A549 (cell line): ENCODE results near the gene TBRG4. TPM values are rescaled to one million over a fixed set of nuclear protein-coding genes. Genes with fewer than 3 reads are reported as not detected.

Experiments
- ATAC-seq, 2 experiments: fragments of 200-7000 bp in 1 of 2; fragments of >200 bp in 1 of 2; cut with Nextera tagmentation in 1 of 2; cut with Tn5 transposase in 1 of 2; 3 replicates each; pipeline versions ENCODE4 v1.8.0 to v1.9.1; 2018 to 2020; ENCODE audit warnings: mild to moderate bottlenecking in 1 of 2, moderate library complexity in 1 of 2
- CTCF ChIA-PET: fragments of 300-600 bp; sonication (Branson Sonifier 250); formaldehyde crosslinking; extraction: SDS; loops from one replicate; lab custom pipeline; 2021; ENCODE audit warnings: antibody characterized with exemption, inconsistent platforms; lab: Yijun Ruan, JAX
- POLR2A ChIA-PET: fragments of 350-600 bp; formaldehyde crosslinking; extraction: SDS; loops from one replicate; lab custom pipeline; 2021; ENCODE audit warnings: antibody characterized with exemption, inconsistent platforms; lab: Yijun Ruan, JAX
- DNase-seq, 2 experiments: peaks; one replicate each; pipeline versions ENCODE4 v3.0.0 to v3.0.0-alpha.2; 2011 to 2016; ENCODE audit warnings: low read depth in 1 of 2, low spot score in 1 of 2
- FAIRE-seq: peaks from 2 replicates; lab custom pipeline; 2011; peaks lifted over from hg19 to GRCh38; lab: Jason Lieb, UNC
- H3K27ac ChIP-seq, 2 experiments: fragments of >200 bp; sonication (Bioruptor Twin); formaldehyde crosslinking; 3 replicates each; pipeline ENCODE4 v1.5.1; 2016 to 2017
- H3K4me1 ChIP-seq: fragments of >200 bp; sonication (Bioruptor Twin); formaldehyde crosslinking; 3 replicates; pipeline ENCODE4 v1.6.1; 2016
- H3K4me2 ChIP-seq: fragments of >200 bp; sonication (Bioruptor Twin); formaldehyde crosslinking; 3 replicates; pipeline ENCODE4 v1.6.1; 2016
- H3K4me3 ChIP-seq: fragments of >200 bp; sonication (Bioruptor Twin); formaldehyde crosslinking; 3 replicates; pipeline ENCODE4 v1.5.1; 2016
- H3K9me3 ChIP-seq: fragments of >200 bp; sonication (Bioruptor Twin); formaldehyde crosslinking; 3 replicates; pipeline ENCODE4 v1.6.1; 2016
- BHLHE40 ChIP-seq: IDR thresholded peaks from 2 replicates; pipeline ENCODE4 v1.6.1; 2012; ENCODE audit warnings: low read depth, low read length, inconsistent platforms
- EHF ChIP-seq: fragments of 250-450 bp; sonication (Bioruptor Pico); IDR thresholded peaks from 2 replicates; pipeline ENCODE4 v1.5.0; 2020; ENCODE audit warnings: mild to moderate bottlenecking
- GATA3 ChIP-seq: IDR thresholded peaks from 2 replicates; pipeline ENCODE4 v1.6.1; 2012; ENCODE audit warnings: borderline replicate concordance
- HDAC2 ChIP-seq: fragments of 200-600 bp; sonication (generic); IDR thresholded peaks from 2 replicates; pipeline ENCODE4 v1.6.1; 2016
- HEYL ChIP-seq: fragments of 250-450 bp; sonication (Bioruptor Pico); IDR thresholded peaks from 2 replicates; pipeline ENCODE4 v1.8.0; 2021; ENCODE audit warnings: mild to moderate bottlenecking, moderate library complexity
- JUN ChIP-seq, 2 experiments: fragments of >200 bp; sonication (Bioruptor Twin); formaldehyde crosslinking; IDR thresholded peaks; 2 replicates in 1 of 2; 3 replicates in 1 of 2; pipeline ENCODE4 v1.6.1; 2016 to 2017
- KDM1A ChIP-seq: fragments of 200-600 bp; sonication (generic); IDR thresholded peaks from 2 replicates; pipeline ENCODE4 v1.6.1; 2016; ENCODE audit warnings: low read depth, mild to moderate bottlenecking
- MYC ChIP-seq: IDR thresholded peaks from 2 replicates; pipeline ENCODE4 v1.6.1; 2012; ENCODE audit warnings: mild to moderate bottlenecking, inconsistent platforms, low read length, improper control_type of control experiment, borderline replicate concordance
- NR3C1 ChIP-seq: fragments of >200 bp; sonication (Bioruptor Twin); formaldehyde crosslinking; IDR thresholded peaks from 3 replicates; pipeline ENCODE4 v1.6.1; 2017
- RAD21 ChIP-seq, 2 experiments: fragments of >200 bp in 1 of 2; sonication (Bioruptor Twin) in 1 of 2; formaldehyde crosslinking in 1 of 2; IDR thresholded peaks in 1 of 2; conservative IDR thresholded peaks in 1 of 2; 2 replicates in 1 of 2; 3 replicates in 1 of 2; pipeline ENCODE4 v1.6.1; 2012 to 2018; ENCODE audit warnings: inconsistent platforms in 1 of 2
- ZNF302 ChIP-seq: fragments of 250-450 bp; sonication (Bioruptor Pico); IDR thresholded peaks from 2 replicates; pipeline ENCODE4 v1.9.0; 2021; ENCODE audit warnings: inconsistent platforms, mild to moderate bottlenecking, moderate library complexity
- WGBS: methylation state at CpG from one replicate; pipeline ENCODE4 v1.1.6; 2017; ENCODE audit errors: missing lambda C conversion rate; 5-methylcytosine and 5-hydroxymethylcytosine counted together
- polyA plus RNA-seq, 4 experiments: library from polyadenylated mRNA; depleted of rRNA in 3 of 4; stranded (reverse); fragments of >200 nt; fragmentation: RNase III in 1 of 4; extraction: RNeasy Plus Mini Kit Qiagen cat#74134 plus additional on column Dnase treatment in 1 of 4; gene quantifications; 2 replicates in 3 of 4; 3 replicates in 1 of 4; pipeline ENCODE4 v1.2.3, GENCODE V29; 2011 to 2017
- small RNA-seq, 6 experiments: library from RNA; depleted of rRNA; stranded (forward); fragments of <200 nt; gene quantifications; one replicate each; pipeline ENCODE3, GENCODE V24; 2012
- TF ChIP-seq, protein P1 (sequence below): fragments of 250-450 bp; sonication (Bioruptor Pico); IDR thresholded peaks from 2 replicates; pipeline ENCODE4 v1.5.0; 2021; ENCODE audit warnings: mild to moderate bottlenecking, moderate library complexity, borderline replicate concordance
- TF ChIP-seq, protein P2 (sequence below): fragments of 250-450 bp; sonication (Bioruptor Pico); IDR thresholded peaks from 2 replicates; pipeline ENCODE4 v1.5.0; 2020; ENCODE audit warnings: low read depth, mild to moderate bottlenecking, moderate library complexity

The TBRG4 gene
- polyA plus RNA-seq, 2 of the 4 experiments (the other 2 are of a cell fraction), result 88.8 to 100 TPM

DNA sequence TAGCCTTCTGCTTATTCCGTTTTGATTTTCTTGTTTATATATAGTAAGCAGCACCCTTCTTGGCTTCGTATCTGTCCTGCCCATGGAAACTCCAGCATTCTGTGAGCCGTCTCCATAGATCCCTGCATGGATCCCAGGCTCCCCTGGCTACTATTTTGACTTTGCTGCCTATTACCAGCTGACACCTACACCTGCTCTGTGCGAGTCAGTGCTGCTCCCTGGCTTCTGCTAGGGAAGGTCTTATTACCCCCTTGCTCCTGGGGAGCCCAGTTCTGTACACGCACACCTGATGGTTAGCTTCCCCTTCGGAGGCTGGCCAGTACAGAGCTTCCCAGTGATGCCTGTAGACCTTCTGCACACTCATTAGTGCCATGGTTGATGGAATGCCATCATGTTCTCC lies 58.1 kb downstream of the TBRG4 start (continued):
- TF ChIP-seq, protein P1, sequence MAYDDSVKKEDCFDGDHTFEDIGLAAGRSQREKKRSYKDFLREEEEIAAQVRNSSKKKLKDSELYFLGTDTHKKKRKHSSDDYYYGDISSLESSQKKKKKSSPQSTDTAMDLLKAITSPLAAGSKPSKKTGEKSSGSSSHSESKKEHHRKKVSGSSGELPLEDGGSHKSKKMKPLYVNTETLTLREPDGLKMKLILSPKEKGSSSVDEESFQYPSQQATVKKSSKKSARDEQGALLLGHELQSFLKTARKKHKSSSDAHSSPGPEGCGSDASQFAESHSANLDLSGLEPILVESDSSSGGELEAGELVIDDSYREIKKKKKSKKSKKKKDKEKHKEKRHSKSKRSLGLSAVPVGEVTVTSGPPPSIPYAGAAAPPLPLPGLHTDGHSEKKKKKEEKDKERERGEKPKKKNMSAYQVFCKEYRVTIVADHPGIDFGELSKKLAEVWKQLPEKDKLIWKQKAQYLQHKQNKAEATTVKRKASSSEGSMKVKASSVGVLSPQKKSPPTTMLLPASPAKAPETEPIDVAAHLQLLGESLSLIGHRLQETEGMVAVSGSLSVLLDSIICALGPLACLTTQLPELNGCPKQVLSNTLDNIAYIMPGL (CRISPR knock-in tag), result no peak
- TF ChIP-seq HDAC2, result no peak

DNA sequence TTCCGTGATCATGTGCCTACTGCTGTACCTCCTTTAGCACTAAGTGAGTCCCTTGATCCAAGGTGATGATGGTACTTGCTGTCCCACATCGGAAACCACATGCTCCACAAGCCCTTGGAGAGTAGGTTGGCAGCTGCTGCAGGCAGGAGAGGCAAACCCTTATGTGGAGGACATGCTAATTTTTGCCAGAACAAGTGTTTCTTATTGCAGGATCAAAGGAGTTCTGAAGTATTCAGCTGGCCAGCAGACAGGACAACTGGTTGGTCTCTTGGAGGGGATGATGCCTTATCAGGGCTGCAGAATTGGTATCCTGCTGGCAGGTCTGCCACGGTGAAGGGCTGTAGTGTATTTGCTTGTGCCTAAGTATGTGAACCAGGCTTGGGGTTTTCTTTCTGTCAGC lies 59.5 kb downstream of the TBRG4 start:
- Histone ChIP-seq H3K27ac (no peak overlapping the region), H3K4me1 (no peaks in the 10 kb centered on the region), H3K9me3 (no peaks in the 10 kb centered on the region), H3K4me3 (no peak overlapping the region), H3K4me2 (no peak overlapping the region)
- 67% methylated on average over 3 of the region's 3 CpGs for WGBS
- ChIA-PET CTCF (no interaction called here), POLR2A (no interaction called here)
- ATAC-seq (no peak), DNase-seq (no peak), FAIRE-seq (no peak)
- TF ChIP-seq NR3C1, result no peak
- no peak for TF ChIP-seq MYC
- TF ChIP-seq BHLHE40, result no peak
- no peak for TF ChIP-seq EHF (CRISPR knock-in tag)
- no peak for TF ChIP-seq KDM1A
- TF ChIP-seq JUN (IDR thresholded peaks at IDR 0.05), result no peak
- no peak for TF ChIP-seq HEYL (CRISPR knock-in tag)
- no peak for TF ChIP-seq GATA3
- TF ChIP-seq ZNF302 (CRISPR knock-in tag), result no peak

DNA sequence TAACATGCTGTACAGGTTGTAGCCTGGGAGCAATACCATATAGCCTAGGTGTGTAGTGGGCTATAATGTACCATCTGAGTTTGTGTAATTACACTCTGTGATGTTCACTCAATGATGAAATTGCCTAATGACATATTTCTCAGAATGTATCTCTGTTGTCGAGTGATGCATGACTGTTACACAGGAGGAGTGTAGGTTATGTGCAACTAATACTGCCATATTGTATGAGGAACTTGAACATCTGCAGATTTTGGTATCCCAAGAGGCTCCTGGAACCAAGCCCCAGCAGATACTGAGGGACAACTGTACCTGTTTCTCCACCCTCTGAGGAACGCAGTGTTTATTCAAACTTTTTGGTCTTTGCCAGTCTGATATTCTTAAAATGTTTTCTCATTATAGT lies 61.3 kb downstream of the TBRG4 start:
- CTCF ChIA-PET, result no interaction called here
- POLR2A ChIA-PET, result no interaction called here
- H3K4me1 ChIP-seq, result no peaks in the 10 kb centered on the region

More for the DNA sequence above, 61.3 kb downstream of the TBRG4 start:
- DNase-seq (no peak), FAIRE-seq (no peak), ATAC-seq (no peak)
- no peaks in the 10 kb centered on the region for H3K9me3 ChIP-seq
- no peak overlapping the region for H3K4me2 ChIP-seq
- no peak for TF ChIP-seq RAD21 (conservative IDR thresholded peaks at IDR 0.05 in 1 of 2, IDR thresholded peaks at IDR 0.05 in 1 of 2)
- TF ChIP-seq, protein P2, sequence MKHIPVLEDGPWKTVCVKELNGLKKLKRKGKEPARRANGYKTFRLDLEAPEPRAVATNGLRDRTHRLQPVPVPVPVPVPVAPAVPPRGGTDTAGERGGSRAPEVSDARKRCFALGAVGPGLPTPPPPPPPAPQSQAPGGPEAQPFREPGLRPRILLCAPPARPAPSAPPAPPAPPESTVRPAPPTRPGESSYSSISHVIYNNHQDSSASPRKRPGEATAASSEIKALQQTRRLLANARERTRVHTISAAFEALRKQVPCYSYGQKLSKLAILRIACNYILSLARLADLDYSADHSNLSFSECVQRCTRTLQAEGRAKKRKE (CRISPR knock-in tag), result no peak
- H3K4me3 ChIP-seq, result no peak overlapping the region
- no peak overlapping the region for H3K27ac ChIP-seq
- 66% methylated on average over 2 of the region's 2 CpGs for WGBS

Small RNAs within 50 kb of the gene (small RNA-seq; reads per million reads assigned to genes)
- gene SNORA5A (3.6 to 209 (median 6.8) reads per million in 6 experiments), gene SNORA5B (0 reads per million in 6 experiments), gene SNORA5C (1.4 to 55.5 (median 5.5) reads per million in 6 experiments)

Other genes starting within 250 kb of the TBRG4 start
- gene PURB, start 226.2 kb downstream of the TBRG4 start, polyA plus RNA-seq (2011; rRNA removed), result 5.7 and 6.4 TPM in 2 replicates
- 10.0 to 11.6 TPM (median 10.4 TPM) in 3 replicates for gene PURB, start 226.2 kb downstream of the TBRG4 start, polyA plus RNA-seq (2017; fragmentation: RNase III; extraction: RNeasy Plus Mini Kit Qiagen cat#74134 plus additional on column Dnase treatment)
- 0.03 TPM in 1 of 2 replicates, not detected in the other for gene MYO1G, start 132.7 kb downstream of the TBRG4 start, polyA plus RNA-seq (2011; rRNA removed)
- gene MYO1G, start 132.7 kb downstream of the TBRG4 start, polyA plus RNA-seq (2017; fragmentation: RNase III; extraction: RNeasy Plus Mini Kit Qiagen cat#74134 plus additional on column Dnase treatment), result 0.04 to 0.12 TPM (median 0.06 TPM) in 3 replicates
- 18.9 and 24.8 TPM in 2 replicates for gene CCM2, start 111.5 kb downstream of the TBRG4 start, polyA plus RNA-seq (2011; rRNA removed)
- gene CCM2, start 111.5 kb downstream of the TBRG4 start, polyA plus RNA-seq (2017; fragmentation: RNase III; extraction: RNeasy Plus Mini Kit Qiagen cat#74134 plus additional on column Dnase treatment), result 33.3 to 38.0 TPM (median 34.6 TPM) in 3 replicates
- 0.03 and 0.05 TPM in 2 replicates for gene NACAD, start 22.7 kb downstream of the TBRG4 start, polyA plus RNA-seq (2011; rRNA removed)
- gene NACAD, start 22.7 kb downstream of the TBRG4 start, polyA plus RNA-seq (2017; fragmentation: RNase III; extraction: RNeasy Plus Mini Kit Qiagen cat#74134 plus additional on column Dnase treatment), result 0.30 to 0.43 TPM (median 0.40 TPM) in 3 replicates
- not detected in 2 replicates for gene RAMP3, start 46.1 kb upstream of the TBRG4 start, polyA plus RNA-seq (2011; rRNA removed)
- gene RAMP3, start 46.1 kb upstream of the TBRG4 start, polyA plus RNA-seq (2017; fragmentation: RNase III; extraction: RNeasy Plus Mini Kit Qiagen cat#74134 plus additional on column Dnase treatment), result not detected in 3 replicates